Renal pelvis (tissue), 4 donors: ENCODE results near the gene CAMKMT. TPM values are rescaled to one million over a fixed set of nuclear protein-coding genes. Genes with fewer than 3 reads are reported as not detected.

ENCODE experiments used
- DNase-seq: peaks from one replicate; pipeline ENCODE4 v3.0.0-alpha.2; 2013
- polyA plus RNA-seq, 3 donors: library from polyadenylated mRNA; unstranded; fragments of 120-200 nt; gene quantifications; one replicate each; pipeline ENCODE4 v1.2.1, GENCODE V29; 2013; ENCODE audit not compliant: insufficient read length in 3 of 3

CAMKMT gene
- polyA plus RNA-seq, 3 donors, result 10.8 to 13.4 (median 12.1) TPM

- no peak for DNase-seq
Observed at GRCh38 chr2:44687686-44688455, 326.1 kb downstream of the CAMKMT start.

DNA sequence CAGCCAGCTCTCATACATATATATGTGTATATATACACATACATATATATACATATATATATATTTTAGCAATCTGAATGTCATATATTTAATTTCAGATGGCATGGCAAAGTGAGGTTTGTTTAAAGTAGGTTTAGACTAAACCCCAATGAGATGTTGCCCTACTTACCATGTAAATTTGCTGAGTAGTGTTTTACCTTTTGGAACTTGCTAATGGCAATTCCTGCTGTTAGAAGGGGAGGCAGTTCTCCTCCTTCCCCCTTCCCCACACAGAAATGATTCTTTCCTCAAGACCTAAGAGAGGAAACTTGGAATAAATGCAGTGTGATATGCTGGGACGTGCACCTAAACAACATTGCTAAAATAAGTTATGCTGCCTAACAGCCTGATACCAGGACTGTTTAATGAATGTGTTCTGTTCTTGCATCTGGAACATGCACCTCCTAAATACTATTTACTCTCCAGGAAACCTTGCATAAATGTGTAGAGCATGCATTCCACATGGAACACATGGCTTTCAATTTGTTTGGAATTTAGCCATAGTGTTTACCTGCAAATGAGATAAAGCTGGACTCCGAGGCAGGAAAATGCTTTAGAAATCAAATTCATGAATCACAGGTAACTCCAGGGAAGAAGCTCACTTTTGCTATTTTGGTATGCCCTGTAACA lies 326.8 kb downstream of the CAMKMT start:
- DNase-seq, result no peak

- DNase-seq, result no peak
Observed at GRCh38 chr2:44689516-44689915, 327.8 kb downstream of the CAMKMT start.

DNA sequence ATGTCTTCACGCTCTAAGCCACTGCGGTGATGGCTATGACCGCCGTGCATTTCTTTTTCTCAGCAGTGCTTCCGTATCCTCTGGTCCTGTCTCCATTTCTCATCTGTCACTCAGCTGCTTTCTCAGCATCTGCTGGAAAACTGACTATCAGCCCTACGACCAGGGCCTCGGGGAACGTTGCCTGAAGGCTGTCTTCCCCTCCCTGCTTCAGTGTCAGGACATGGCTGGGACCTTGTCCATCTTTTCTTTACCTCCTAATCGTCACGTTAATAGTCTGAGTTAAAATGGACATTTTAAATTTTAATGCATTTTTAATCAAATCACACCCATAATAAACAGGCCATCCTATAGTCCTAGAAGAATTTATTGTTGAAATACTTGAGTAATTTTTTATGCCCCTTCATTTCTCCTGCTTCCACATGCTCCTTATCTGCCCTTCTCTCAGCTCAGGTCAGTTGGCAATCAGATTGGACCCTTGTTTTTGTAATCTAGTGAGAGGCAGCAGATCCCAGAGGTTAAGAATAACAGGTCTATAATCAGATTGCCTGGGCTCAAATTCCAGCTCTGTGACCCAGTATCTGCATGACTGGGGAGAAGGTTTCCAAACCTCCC lies 329.5 kb downstream of the CAMKMT start:
- no peak for DNase-seq

- DNase-seq, result no peak
Observed at GRCh38 chr2:44692821-44693220, 331.1 kb downstream of the CAMKMT start.

- no peak for DNase-seq
Observed at GRCh38 chr2:44700824-44701223, 339.1 kb downstream of the CAMKMT start.

- no peak for DNase-seq
Observed at GRCh38 chr2:44705356-44705755, 343.6 kb downstream of the CAMKMT start.

GRCh38 chr2:44705876-44706480 lies 344.2 kb downstream of the CAMKMT start:
- DNase-seq, result no peak

DNA sequence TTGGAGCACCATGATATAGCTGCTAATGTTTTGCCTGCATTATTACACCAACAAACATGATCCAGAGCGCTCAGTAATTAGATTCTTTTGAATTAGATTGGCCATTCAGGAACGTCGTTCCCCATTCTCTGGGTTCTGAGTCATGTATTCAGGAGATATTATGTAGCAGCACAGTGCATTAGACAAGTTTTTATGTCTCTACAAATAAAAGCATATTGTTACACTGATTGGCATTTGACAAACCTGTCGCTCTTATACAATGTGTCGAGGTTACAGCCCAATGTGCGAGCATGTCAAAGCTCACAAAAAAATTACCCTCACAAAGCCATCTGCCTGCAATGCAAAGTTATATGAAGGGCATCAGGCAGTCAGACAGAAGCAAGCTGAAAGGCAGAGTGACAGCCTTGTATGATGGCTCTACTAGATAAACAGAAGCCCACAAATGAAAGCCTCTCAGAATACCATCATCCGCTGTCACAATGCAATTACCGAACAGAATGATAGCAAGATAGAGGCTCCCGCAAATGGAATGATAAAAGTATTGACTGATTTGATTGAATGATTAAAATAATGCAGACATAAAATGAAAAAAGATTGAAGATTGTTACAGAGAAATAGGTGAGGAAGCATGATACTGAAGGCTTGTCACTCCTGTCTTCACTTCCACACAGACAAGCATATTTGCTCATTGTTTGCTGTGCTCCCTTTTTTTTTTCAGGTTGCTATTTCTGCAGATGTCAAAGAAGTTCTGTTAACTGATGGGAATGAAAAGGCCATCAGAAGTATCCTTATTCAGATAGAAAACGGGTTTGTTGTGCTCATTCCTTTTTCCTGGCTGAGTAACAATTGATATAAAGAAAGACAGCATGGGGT lies 345.2 kb downstream of the CAMKMT start:
- DNase-seq, result no peak

DNA sequence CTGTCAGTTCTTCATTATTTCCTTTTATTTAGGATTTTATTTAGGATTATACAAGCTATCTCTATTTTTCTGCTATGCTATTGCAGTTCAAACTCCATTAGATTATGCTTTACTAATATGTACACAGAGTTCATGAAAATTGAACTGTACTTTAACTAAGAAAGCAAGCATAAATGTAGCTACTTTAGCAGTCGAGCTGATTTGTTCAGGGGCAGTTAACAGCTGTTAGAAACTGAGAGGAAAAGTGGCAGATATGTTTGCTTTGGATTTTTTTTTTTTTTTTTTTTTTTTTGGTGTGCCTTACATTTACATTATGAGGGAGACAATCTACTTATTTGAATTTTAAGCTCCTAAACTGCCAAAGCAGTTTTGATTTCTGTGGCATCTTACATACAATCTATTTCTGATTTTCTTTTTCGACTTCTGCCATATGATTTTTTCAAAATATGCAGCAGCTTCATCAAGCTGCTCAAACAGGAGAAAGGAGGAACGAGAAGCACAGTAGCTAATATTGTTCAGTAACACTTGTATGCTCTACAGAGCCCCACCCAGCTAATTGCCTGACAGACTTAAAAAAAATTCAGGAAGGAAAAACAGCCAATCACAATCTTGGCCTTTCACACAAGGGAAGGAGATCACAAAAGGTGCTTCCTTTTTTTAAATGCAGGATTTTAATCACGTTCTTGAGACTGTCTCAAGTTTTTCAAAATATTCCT lies 346.4 kb downstream of the CAMKMT start:
- no peak for DNase-seq

- no peak for DNase-seq
Observed at GRCh38 chr2:44708661-44709000, 346.9 kb downstream of the CAMKMT start.

GRCh38 chr2:44713170-44713569 lies 351.4 kb downstream of the CAMKMT start:
- DNase-seq, result no peak

GRCh38 chr2:44715671-44716081 lies 353.9 kb downstream of the CAMKMT start:
- DNase-seq, result peak; percentile 7

- DNase-seq, result no peak
Observed at GRCh38 chr2:44716131-44716530, 354.4 kb downstream of the CAMKMT start.

GRCh38 chr2:44718431-44718830 lies 356.7 kb downstream of the CAMKMT start:
- DNase-seq, result no peak

- DNase-seq, result no peak
Observed at GRCh38 chr2:44719562-44719961, 357.8 kb downstream of the CAMKMT start.

- DNase-seq, result no peak
Observed at GRCh38 chr2:44722026-44722625, 360.4 kb downstream of the CAMKMT start.

GRCh38 chr2:44723921-44724320 lies 362.2 kb downstream of the CAMKMT start:
- no peak for DNase-seq

DNA sequence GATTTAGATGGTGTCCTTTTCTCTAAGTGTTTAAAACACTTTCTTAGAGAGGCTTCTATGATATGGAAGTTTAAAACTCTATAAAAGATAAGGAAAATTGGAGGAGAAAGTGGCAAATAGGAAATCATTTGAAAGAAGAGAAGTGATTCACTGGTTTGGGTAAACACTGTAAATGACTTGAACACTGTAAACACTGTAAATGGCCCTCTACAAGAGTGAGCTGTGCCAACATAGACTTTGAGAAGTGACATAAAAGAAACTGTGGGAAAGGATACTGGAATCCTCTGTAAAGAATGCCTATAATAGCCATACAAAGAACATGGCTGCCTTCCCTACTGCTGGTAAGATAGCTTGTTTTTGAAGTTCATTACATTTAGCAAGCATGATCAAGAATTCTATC lies 368.8 kb downstream of the CAMKMT start:
- no peak for DNase-seq

DNA sequence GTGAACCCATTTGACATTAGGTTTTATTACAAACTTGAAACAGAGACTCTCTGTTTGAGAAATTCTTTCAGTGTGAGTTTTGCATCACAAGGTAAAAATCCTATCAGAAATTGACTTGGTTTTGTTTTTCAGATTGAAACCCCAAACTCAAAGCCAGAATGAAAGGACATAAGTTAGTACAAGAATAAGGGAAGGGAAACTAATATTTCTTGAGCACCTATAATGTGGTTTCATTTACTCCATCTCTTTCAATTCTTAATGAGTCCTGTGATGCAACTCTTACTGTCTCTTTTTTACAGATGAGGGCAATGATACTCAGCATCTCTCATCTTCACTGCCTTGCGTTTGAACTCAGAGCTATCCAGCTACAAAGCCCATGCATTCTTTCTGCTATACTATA lies 369.8 kb downstream of the CAMKMT start:
- DNase-seq, result no peak
